ENCODE data around the gene DTWD1.

DNA sequence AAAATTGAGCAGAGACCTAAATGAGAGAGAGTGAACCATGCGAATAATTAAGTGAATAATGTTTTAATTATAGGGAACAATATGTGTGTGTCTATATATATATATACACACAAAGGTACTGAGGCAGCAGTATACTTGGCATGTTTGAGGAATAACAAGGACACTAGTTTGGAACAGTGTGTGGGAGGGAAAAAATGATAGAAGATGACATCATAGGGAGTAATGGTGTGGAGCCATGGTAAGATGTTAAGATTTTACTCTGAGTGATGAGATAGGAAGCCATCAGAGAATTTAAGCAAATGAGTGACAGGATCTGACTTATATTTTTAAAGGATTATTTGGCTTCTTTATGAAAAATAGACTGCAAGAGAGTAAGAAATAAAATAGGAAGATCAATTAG, 29.1 kb downstream of the DTWD1 start:
- TF ChIP-seq, protein P1, sequence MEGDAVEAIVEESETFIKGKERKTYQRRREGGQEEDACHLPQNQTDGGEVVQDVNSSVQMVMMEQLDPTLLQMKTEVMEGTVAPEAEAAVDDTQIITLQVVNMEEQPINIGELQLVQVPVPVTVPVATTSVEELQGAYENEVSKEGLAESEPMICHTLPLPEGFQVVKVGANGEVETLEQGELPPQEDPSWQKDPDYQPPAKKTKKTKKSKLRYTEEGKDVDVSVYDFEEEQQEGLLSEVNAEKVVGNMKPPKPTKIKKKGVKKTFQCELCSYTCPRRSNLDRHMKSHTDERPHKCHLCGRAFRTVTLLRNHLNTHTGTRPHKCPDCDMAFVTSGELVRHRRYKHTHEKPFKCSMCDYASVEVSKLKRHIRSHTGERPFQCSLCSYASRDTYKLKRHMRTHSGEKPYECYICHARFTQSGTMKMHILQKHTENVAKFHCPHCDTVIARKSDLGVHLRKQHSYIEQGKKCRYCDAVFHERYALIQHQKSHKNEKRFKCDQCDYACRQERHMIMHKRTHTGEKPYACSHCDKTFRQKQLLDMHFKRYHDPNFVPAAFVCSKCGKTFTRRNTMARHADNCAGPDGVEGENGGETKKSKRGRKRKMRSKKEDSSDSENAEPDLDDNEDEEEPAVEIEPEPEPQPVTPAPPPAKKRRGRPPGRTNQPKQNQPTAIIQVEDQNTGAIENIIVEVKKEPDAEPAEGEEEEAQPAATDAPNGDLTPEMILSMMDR (IDR thresholded peaks at IDR 0.05) = no peak
- TF ChIP-seq POLR2AphosphoS5 (IDR thresholded peaks at IDR 0.05) (no peak), EP300 (IDR thresholded peaks at IDR 0.05) (no peak), POLR2A (IDR thresholded peaks at IDR 0.05) (no peak)
